ENCODE data around the gene KCNJ16. TPM values are rescaled to one million over a fixed set of nuclear protein-coding genes. Genes with fewer than 3 reads are reported as not detected.
"Not testable (repeated sequence)": the region's sequence is repeated elsewhere in the genome, so short reads cannot be mapped to it uniquely, and the experiment has no call there.

KCNJ16 gene
- polyA plus RNA-seq (ENCODE audit: insufficient read length): 1.3 TPM

- no peak for DNase-seq (ENCODE audit: low read depth)
These were observed at the start of gene KCNJ16 for GRCh38 chr17:70074956-70075355. Gene KCNJ16 (plus strand): TSS chr17:70075225. CDS start chr17:70132088, 56,863 bp downstream.

DNA sequence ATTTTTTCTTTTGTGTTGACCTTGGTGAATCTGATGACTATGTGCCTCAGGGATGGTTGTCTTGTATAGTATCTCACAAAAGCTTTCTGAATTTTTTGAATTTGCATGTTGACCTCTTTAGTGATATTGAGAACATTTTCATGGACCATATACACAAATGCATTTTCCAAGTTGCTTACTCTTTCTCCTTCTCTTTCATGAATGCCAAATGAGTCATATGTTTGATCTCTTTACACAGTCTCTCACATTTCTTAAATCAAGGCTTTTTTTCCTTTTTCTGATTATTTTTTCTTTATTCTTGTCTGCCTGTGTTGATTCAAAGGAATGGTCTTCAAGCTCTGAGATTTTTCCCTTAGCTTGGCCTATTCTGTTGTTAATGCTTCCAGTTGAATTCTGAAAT, 46.6 kb upstream of the KCNJ16 start:
- no peak for DNase-seq (ENCODE audit: low read depth)

DNA sequence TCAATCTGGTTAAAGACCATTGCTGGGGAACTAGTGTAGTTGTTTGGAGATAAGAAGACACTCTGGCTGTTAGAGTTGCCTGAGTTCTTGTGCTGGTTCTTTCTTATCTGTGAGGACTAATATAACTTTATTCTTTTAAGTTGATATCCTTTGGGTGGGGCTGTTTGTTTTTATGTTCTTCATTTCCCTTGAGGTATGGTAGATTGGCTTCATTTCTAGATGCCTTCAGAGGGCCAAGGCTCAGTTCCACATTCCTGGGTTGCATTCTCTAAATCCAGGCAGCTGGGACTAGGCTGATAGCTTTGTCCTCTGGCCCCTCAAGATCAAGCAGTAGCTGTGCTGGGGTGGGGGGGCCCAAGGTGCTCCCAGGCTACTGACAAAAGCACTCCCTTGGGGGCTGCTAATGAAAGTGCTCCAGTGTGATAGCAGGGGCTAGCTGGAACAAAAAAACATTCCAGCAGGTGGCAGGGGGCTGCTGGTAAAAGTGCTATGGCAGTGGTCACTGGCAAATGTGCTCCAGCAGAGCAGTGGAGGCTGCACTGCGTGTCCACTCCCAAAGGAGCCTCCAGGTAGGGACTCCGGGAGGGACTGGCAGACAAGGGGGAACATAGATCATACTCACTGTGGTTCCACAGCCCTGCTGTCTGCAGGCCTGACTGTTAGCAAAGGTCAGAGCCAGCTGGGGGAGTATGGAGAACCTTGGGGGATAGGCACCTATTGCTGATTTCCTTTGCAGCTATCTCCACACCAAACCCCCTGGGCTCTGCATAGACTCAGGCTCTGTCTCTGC, 45.9 kb upstream of the KCNJ16 start:
- DNase-seq (ENCODE audit: low read depth): no peak

DNA sequence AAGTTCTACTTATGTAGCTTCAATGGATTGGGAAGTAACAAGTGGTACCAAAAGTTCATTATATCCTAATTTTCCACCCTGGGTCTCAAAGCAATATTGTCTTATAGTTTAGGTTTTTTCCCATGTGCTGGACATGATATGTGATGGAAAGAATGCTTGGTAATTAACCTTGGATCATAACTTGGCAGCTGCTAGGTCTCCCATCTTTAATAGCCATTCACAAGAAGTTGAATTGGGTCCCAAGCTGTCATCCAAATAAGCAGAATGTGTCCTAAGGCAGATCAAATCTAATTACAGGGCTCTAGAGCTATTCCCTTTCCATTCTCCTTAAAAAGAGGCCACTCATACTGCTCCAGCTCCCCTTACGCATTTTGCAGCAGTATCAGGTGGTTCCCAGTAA, 44.7 kb upstream of the KCNJ16 start:
- DNase-seq (ENCODE audit: low read depth): no peak

- DNase-seq (ENCODE audit: low read depth): no peak
These were observed 43.7 kb upstream of the KCNJ16 start for GRCh38 chr17:70031341-70031740.

GRCh38 chr17:70033165-70033564, 41.9 kb upstream of the KCNJ16 start:
- no peak for DNase-seq (ENCODE audit: low read depth)

- no peak for DNase-seq (ENCODE audit: low read depth)
These were observed 40.9 kb upstream of the KCNJ16 start for GRCh38 chr17:70034158-70034557.

DNA sequence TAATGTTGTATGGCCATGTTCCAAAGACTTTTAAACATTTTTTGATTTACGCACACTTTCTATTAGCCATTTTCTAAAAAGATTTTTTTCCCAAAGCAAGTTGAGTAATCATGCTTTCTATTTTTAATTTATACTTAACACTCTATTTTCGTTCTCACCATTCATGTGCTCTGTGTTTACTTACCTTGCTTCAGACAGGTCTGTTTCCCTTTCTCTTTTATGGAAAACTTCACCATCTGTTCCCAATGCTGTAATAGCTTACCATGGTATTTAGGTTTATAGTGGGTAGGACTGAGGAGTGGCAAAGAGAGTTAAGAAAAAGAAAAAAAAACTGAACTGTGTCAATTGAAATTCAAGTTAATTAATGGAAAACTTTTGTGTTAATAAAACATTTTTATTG, 37.5 kb upstream of the KCNJ16 start:
- DNase-seq (ENCODE audit: low read depth): no peak

DNA sequence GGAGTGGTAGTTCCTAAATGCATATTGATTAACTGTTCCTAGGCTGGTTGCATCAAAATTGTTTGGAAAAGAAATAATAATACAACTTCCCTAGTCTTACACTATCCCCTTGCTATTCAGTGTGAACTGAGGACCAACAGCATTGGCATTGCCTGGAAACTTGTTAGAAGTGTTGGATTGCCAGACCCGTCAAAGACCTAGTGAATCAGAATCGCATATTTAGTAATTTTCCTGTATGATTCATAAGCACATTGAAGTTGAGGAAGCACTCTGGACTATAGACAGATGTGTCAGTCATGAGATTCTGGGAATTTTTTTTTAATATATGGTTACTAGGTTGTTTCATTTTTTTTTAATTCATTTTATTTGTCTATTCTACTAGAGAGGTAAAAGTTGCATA, 34.7 kb upstream of the KCNJ16 start:
- DNase-seq (ENCODE audit: low read depth): no peak

DNA sequence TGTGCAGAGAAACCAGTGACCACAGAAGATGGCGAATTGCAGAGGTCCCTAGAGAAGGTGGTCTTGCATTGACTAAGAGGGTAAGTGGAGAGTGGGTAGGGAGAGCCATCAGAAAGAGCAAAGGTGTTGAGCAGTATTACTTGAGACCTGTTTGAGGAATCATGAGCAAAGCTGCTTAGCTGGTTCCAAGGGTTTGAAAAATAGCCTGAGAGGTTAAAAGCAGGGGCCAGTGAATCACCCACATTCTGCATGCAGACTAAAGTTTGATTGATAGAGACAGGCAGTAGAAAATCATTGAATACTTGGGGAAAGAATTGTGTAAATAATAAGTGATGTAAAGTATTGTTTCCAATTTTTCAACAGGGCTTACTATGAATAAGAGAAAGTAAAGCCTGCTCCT, 34.0 kb upstream of the KCNJ16 start:
- no peak for DNase-seq (ENCODE audit: low read depth)

- no peak for DNase-seq (ENCODE audit: low read depth)
These were observed 33.5 kb upstream of the KCNJ16 start for GRCh38 chr17:70041540-70041939.

DNA sequence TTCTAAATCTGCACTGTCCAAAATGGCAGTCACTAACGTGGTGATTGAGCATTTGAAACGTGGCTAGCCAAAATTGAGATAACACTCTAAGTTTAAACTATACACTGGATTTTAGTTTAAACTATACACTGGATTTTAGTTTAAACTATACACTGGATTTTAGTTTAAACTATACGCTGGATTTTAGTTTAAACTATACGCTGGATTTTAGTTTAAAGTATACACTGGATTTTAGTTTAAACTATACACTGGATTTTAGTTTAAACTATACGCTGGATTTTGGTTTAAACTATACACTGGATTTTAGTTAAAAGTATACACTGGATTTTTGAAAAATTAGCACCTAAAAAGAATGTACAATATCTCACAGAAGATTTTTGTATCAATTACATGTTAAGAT, 29.2 kb upstream of the KCNJ16 start:
- not testable (repeated sequence) for DNase-seq (ENCODE audit: low read depth)

GRCh38 chr17:70047619-70048419, 27.2 kb upstream of the KCNJ16 start:
- DNase-seq (ENCODE audit: low read depth): no peak

- no peak for DNase-seq (ENCODE audit: low read depth)
These were observed 25.0 kb upstream of the KCNJ16 start for GRCh38 chr17:70049801-70050591.

- DNase-seq (ENCODE audit: low read depth): no peak
These were observed 24.1 kb upstream of the KCNJ16 start for GRCh38 chr17:70050931-70051330.

GRCh38 chr17:70053241-70054234, 21.5 kb upstream of the KCNJ16 start:
- DNase-seq (ENCODE audit: low read depth): no peak

GRCh38 chr17:70055000-70055399, 20.0 kb upstream of the KCNJ16 start:
- DNase-seq (ENCODE audit: low read depth): no peak

GRCh38 chr17:70059071-70059470, 16.0 kb upstream of the KCNJ16 start:
- no peak for DNase-seq (ENCODE audit: low read depth)

GRCh38 chr17:70059649-70060048, 15.4 kb upstream of the KCNJ16 start:
- DNase-seq (ENCODE audit: low read depth): no peak

DNA sequence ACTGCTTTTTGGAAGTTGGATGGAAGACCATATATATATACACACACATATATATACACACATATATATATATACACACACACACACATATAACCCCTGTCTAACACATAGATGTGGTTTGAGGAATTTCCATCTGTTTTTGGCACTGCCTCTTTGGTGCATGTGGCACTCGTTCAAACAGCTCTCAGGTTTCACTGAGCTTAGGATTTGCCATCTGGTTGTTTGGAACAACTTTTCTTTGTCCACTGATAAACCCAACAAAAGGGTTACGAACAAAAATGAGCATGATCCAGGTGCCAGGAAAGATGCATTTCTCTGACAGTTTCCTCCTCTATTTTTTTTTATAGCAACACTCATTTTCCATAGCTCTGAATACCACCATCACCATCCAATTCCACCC, 14.6 kb upstream of the KCNJ16 start:
- no peak for DNase-seq (ENCODE audit: low read depth)

GRCh38 chr17:70067134-70067533, 7.9 kb upstream of the KCNJ16 start:
- DNase-seq (ENCODE audit: low read depth): no peak
